ENCODE measurements around the gene EBP. TPM values are rescaled to one million over a fixed set of nuclear protein-coding genes. Genes with fewer than 3 reads are reported as not detected.

Gene EBP
- total RNA-seq, 1 donor from 2014 or later = 40.2 TPM

GRCh38 chrX:48508400-48509244, 13.0 kb upstream of the EBP start, which contains the start of gene PORCN:
PORCN (plus strand) TSS chrX:48508992; CDS start chrX:48509821, 829 bp downstream.
- peak within 1 kb of the TSS; percentile 79 for H3K4me3 ChIP-seq (ENCODE audit: low read depth, low read length)

GRCh38 chrX:48509245-48509590, 12.4 kb upstream of the EBP start:
- Histone ChIP-seq H3K36me3 (ENCODE audit: control insufficient read depth, insufficient read depth, low read length) (no peaks in the 10 kb centered on the region), H3K27me3 (ENCODE audit: control insufficient read depth, insufficient read depth, low read length) (no peaks in the 10 kb centered on the region), H3K4me3 (ENCODE audit: low read depth, low read length) (peak overlapping the region; percentile 79)
- no peak for TF ChIP-seq CTCF (IDR thresholded peaks at IDR 0.05; ENCODE audit: insufficient read depth, low read length, poor library complexity, severe bottlenecking)
- DNase-seq (ENCODE audit: low read depth) = no peak

More at GRCh38 chrX:48508400-48509244, 13.0 kb upstream of the EBP start, which contains the start of gene PORCN:
- TF ChIP-seq CTCF (IDR thresholded peaks at IDR 0.05; ENCODE audit: insufficient read depth, low read length, poor library complexity, severe bottlenecking) = no peak
- Histone ChIP-seq H3K27me3 (ENCODE audit: control insufficient read depth, insufficient read depth, low read length) (no peaks in the 10 kb centered on the region), H3K36me3 (ENCODE audit: control insufficient read depth, insufficient read depth, low read length) (no peaks in the 10 kb centered on the region)
- no peak for DNase-seq (ENCODE audit: low read depth)

DNA sequence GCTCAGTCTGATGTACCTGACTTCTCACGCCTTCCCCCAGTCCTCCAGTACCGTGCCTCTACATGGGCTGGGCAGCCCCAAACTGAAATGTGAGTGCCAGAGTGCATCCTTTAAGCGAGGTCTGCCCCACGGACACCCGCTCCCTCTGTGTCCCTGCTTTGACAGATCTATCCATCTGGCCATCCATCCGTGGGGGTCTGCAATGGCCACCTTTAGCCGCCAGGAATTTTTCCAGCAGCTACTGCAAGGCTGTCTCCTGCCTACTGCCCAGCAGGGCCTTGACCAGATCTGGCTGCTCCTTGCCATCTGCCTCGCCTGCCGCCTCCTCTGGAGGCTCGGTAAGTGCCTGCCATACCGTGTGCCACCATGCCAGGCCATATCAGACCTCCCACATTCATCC, 12.0 kb upstream of the EBP start:
- Histone ChIP-seq H3K36me3 (ENCODE audit: control insufficient read depth, insufficient read depth, low read length) (no peaks in the 10 kb centered on the region), H3K4me3 (ENCODE audit: low read depth, low read length) (peak overlapping the region; percentile 79), H3K27me3 (ENCODE audit: control insufficient read depth, insufficient read depth, low read length) (no peaks in the 10 kb centered on the region)
- no peak for DNase-seq (ENCODE audit: low read depth)
- TF ChIP-seq CTCF (IDR thresholded peaks at IDR 0.05; ENCODE audit: insufficient read depth, low read length, poor library complexity, severe bottlenecking) = no peak

DNA sequence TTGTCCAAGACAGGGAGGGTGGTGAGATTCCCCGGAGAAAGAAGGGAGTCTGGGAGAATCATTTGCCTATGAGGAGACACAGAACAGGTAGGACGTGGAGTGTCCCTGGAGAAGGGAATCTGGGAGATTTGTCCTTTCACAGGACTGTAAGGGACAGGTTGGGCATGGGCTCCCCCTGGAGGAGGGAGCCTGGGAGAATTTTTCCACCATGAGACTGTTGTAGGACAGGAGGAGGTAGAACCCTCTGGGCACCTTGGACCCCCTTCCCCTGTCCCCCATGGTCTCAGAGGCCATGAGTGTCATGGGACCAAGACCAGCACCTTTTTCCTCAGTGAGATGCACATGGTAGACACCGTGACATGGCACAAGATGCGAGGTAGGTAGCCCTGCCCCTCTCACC, 10.0 kb upstream of the EBP start:
- no peak for DNase-seq (ENCODE audit: low read depth)
- no peaks in the 10 kb centered on the region for H3K36me3 ChIP-seq (ENCODE audit: control insufficient read depth, insufficient read depth, low read length)
- no peaks in the 10 kb centered on the region for H3K27me3 ChIP-seq (ENCODE audit: control insufficient read depth, insufficient read depth, low read length)
- TF ChIP-seq CTCF (IDR thresholded peaks at IDR 0.05; ENCODE audit: insufficient read depth, low read length, poor library complexity, severe bottlenecking) = peak; percentile 52
- no peak overlapping the region for H3K4me3 ChIP-seq (ENCODE audit: low read depth, low read length)

DNA sequence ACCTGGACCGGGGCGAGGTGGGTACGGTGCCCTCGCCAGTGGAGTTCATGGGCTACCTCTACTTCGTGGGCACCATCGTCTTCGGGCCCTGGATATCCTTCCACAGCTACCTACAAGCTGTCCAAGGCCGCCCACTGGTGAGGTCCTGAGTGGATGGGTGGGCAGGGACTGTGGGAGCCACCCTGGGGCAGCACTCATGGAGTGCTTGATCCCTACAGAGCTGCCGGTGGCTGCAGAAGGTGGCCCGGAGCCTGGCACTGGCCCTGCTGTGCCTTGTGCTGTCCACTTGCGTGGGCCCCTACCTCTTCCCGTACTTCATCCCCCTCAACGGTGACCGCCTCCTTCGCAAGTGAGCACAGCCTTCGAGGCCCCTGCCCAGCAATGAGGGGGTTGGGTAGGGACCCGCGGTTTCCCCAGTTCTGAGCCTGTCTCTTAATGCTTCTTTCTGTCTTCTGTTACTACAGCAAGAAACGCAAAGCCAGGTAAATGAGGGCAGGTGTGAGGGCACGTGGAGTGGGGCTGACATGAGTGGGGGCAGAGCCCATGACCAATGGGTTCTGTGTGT, 9.2 kb upstream of the EBP start:
- TF ChIP-seq CTCF (IDR thresholded peaks at IDR 0.05; ENCODE audit: insufficient read depth, low read length, poor library complexity, severe bottlenecking) = no peak
- Histone ChIP-seq H3K36me3 (ENCODE audit: control insufficient read depth, insufficient read depth, low read length) (no peaks in the 10 kb centered on the region), H3K27me3 (ENCODE audit: control insufficient read depth, insufficient read depth, low read length) (no peaks in the 10 kb centered on the region), H3K4me3 (ENCODE audit: low read depth, low read length) (no peak overlapping the region)
- DNase-seq (ENCODE audit: low read depth) = no peak
